BE2C (cell line): ENCODE results near the gene TGFBR2.

Source experiments
- DNase-seq: peaks from one replicate; pipeline ENCODE4 v3.0.0-alpha.2; 2020
- H3K27me3 ChIP-seq: fragments of 250-450 bp; sonication (Bioruptor Pico); 2 replicates; pipeline ENCODE4 v1.5.1; 2020; ENCODE audit warnings: mild to moderate bottlenecking
- H3K36me3 ChIP-seq: fragments of 250-450 bp; sonication (Bioruptor Pico); 2 replicates; pipeline ENCODE4 v1.5.1; 2020; ENCODE audit warnings: mild to moderate bottlenecking
- H3K4me1 ChIP-seq: fragments of 250-450 bp; sonication (Bioruptor Pico); 2 replicates; pipeline ENCODE4 v1.5.1; 2020
- H3K4me3 ChIP-seq: 2 replicates; pipeline ENCODE4 v1.5.1; 2011; ENCODE audit warnings: low read depth, low read length
- H3K9me3 ChIP-seq: fragments of 250-450 bp; sonication (Bioruptor Pico); 2 replicates; pipeline ENCODE4 v1.5.1; 2020
- CTCF ChIP-seq: IDR thresholded peaks from 2 replicates; pipeline ENCODE4 v1.5.1; 2012; ENCODE audit warnings: mild to moderate bottlenecking, low read depth, low read length

TGFBR2 gene

GRCh38 chr3:30691249-30691880 is 85.0 kb downstream of the TGFBR2 start:
- H3K4me3 ChIP-seq, result no peak overlapping the region
- peak; percentile 15 for DNase-seq
- H3K36me3 ChIP-seq, result no peaks in the 10 kb centered on the region
- H3K27me3 ChIP-seq, result no peaks in the 10 kb centered on the region
- peaks cover 9% of the 10 kb centered on the region for H3K4me1 ChIP-seq
- no peak for TF ChIP-seq CTCF
- no peaks in the 10 kb centered on the region for H3K9me3 ChIP-seq

- Histone ChIP-seq H3K4me1 (peaks cover 9% of the 10 kb centered on the region), H3K9me3 (no peaks in the 10 kb centered on the region), H3K4me3 (no peak overlapping the region), H3K27me3 (no peaks in the 10 kb centered on the region), H3K36me3 (no peaks in the 10 kb centered on the region)
- no peak for DNase-seq
- TF ChIP-seq CTCF, result no peak
Measured at GRCh38 chr3:30691944-30692343, 85.5 kb downstream of the TGFBR2 start.

GRCh38 chr3:30692498-30693130 is 86.2 kb downstream of the TGFBR2 start:
- Histone ChIP-seq H3K27me3 (no peaks in the 10 kb centered on the region), H3K4me3 (no peak overlapping the region), H3K9me3 (no peaks in the 10 kb centered on the region), H3K36me3 (no peaks in the 10 kb centered on the region), H3K4me1 (peaks cover 9% of the 10 kb centered on the region)
- DNase-seq, result no peak
- TF ChIP-seq CTCF, result no peak

DNA sequence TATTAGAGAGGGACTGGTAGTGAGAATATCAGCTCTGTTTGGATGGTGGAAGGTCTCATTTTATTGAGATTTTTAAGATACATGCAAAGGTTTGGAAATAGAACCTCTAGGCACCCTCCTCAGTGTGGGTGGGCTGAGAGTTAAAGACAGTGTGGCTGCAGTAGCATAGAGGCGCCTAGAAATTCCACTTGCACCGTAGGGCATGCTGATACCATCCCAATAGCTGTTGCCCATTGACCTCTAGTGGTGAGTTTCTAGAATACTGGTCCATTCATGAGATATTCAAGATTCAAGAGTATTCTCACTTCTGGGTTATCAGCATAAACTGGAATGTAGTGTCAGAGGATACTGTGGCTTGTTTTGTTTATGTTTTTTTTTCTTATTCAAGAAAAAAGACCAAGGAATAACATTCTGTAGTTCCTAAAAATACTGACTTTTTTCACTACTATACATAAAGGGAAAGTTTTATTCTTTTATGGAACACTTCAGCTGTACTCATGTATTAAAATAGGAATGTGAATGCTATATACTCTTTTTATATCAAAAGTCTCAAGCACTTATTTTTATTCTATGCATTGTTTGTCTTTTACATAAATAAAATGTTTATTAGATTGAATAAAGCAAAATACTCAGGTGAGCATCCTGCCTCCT is 87.2 kb downstream of the TGFBR2 start:
- no peaks in the 10 kb centered on the region for H3K36me3 ChIP-seq
- H3K4me1 ChIP-seq, result peaks cover 8% of the 10 kb centered on the region
- H3K9me3 ChIP-seq, result no peaks in the 10 kb centered on the region
- peak; percentile 78 for TF ChIP-seq CTCF
- peak; percentile 35 for DNase-seq
- H3K27me3 ChIP-seq, result no peaks in the 10 kb centered on the region
- no peak overlapping the region for H3K4me3 ChIP-seq

GRCh38 chr3:30694148-30694547 is 87.7 kb downstream of the TGFBR2 start:
- H3K9me3 ChIP-seq, result no peaks in the 10 kb centered on the region
- no peak for DNase-seq
- no peak overlapping the region for H3K4me3 ChIP-seq
- H3K4me1 ChIP-seq, result peaks cover 4% of the 10 kb centered on the region
- no peaks in the 10 kb centered on the region for H3K36me3 ChIP-seq
- no peaks in the 10 kb centered on the region for H3K27me3 ChIP-seq
- TF ChIP-seq CTCF, result no peak

DNA sequence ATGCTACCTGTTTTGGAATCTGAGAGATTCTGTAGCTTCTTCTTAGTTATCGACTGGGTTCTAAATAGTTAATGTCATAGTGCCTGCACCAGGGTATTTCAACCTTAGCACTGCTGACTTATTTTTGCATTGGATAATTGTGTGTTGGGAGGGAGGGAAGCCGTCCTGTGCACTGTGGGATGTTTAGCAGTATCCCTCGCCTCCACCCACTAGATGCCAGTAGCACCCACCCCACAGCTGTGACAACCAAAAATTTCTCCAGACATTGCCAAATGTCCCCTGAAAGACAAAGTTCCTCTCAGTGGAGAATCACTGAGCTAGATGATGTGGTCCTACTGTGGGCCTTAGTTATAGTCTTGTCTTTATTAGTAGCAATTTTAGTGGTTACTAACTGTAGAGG is 88.3 kb downstream of the TGFBR2 start:
- Histone ChIP-seq H3K27me3 (no peaks in the 10 kb centered on the region), H3K9me3 (no peaks in the 10 kb centered on the region), H3K4me3 (no peak overlapping the region), H3K36me3 (no peaks in the 10 kb centered on the region), H3K4me1 (peaks cover 4% of the 10 kb centered on the region)
- no peak for DNase-seq
- TF ChIP-seq CTCF, result no peak
